Lower leg skin (tissue), 4 donors: ENCODE data around the gene HES3. TPM values are rescaled to one million over a fixed set of nuclear protein-coding genes. Genes with fewer than 3 reads are reported as not detected.
A peak's percentile ranks its signal among the peaks of the same experiment; 100 is the strongest.

Experiments
- DNase-seq, 2 donors: peaks; one replicate each; pipeline ENCODE4 v3.0.0-alpha.2; 2019; ENCODE audit warnings: low spot score in 2 of 2
- H3K4me3 ChIP-seq: fragments of 200-600 bp; sonication (generic); 2 replicates; pipeline ENCODE4 v1.5.1; 2017; ENCODE audit warnings: mild to moderate bottlenecking, low read depth; ENCODE audit not compliant: poor library complexity, severe bottlenecking
- CTCF ChIP-seq, 3 donors: fragments of 450-650 bp; IDR thresholded peaks; one replicate each; pipeline ENCODE4 v1.5.1; 2016; ENCODE audit warnings: antibody characterized with exemption in 3 of 3, mild to moderate bottlenecking in 3 of 3, moderate library complexity in 2 of 3
- POLR2A ChIP-seq, 2 donors: fragments of 450-650 bp; IDR thresholded peaks; one replicate each; pipeline ENCODE4 v1.6.1; 2016 to 2017; ENCODE audit warnings: antibody characterized with exemption in 2 of 2, mild to moderate bottlenecking in 1 of 2, moderate library complexity in 1 of 2
- WGBS, 2 donors: methylation state at CpG; one replicate each; pipeline ENCODE4 v1.1.5; 2018; 5-methylcytosine and 5-hydroxymethylcytosine counted together
- intact Hi-C: fragments of 100-400 bp; cut with DNase I; formaldehyde crosslinking; loops from one replicate; pipeline ENCODE4 v1.15.0; 2023; ENCODE audit warnings: low total_unique reads
- total RNA-seq, 4 donors: library from RNA; depleted of rRNA; stranded (reverse); fragments of >200 nt; gene quantifications; one replicate each; pipeline ENCODE4 v1.1.0, GENCODE V29; 2016

The HES3 gene
- total RNA-seq, 4 donors from 2014 or later: not detected

GRCh38 chr1:6243053-6243834 lies 735 bp upstream of the HES3 start:
- 26 to 28% methylated on average over 12 to 18 of the region's 20 CpGs for WGBS, 2 donors
- H3K4me3 ChIP-seq: no peak overlapping the region
- intact Hi-C loops: loop anchor here (5.0 to 10.0 kb wide), 2 partner anchors 131 to 188 kb away; no protein-coding TSS in a partner anchor
- no peak for DNase-seq
- TF ChIP-seq CTCF (IDR thresholded peaks at IDR 0.05): no peak
- TF ChIP-seq POLR2A (IDR thresholded peaks at IDR 0.05): no peak

GRCh38 chr1:6244401-6245049 lies 546 bp downstream of the HES3 start:
- WGBS, 2 donors: 2 to 4% methylated on average over 24 of the region's 24 CpGs
- no peak for DNase-seq
- intact Hi-C loops: loop anchor here (5.0 to 10.0 kb wide), 3 partner anchors 132 to 190 kb away; no protein-coding TSS in a partner anchor
- TF ChIP-seq POLR2A (IDR thresholded peaks at IDR 0.05) (no peak), CTCF (IDR thresholded peaks at IDR 0.05) (no peak)
- no peak overlapping the region for H3K4me3 ChIP-seq

GRCh38 chr1:6245086-6245868 lies 1.3 kb downstream of the HES3 start:
- H3K4me3 ChIP-seq: no peak overlapping the region
- intact Hi-C loops: loop anchor here (5.0 to 10.0 kb wide), 2 partner anchors 152 to 190 kb away; no protein-coding TSS in a partner anchor
- WGBS, 2 donors: 0 to 2% methylated on average over 4 to 64 of the region's 79 CpGs
- DNase-seq: peak in 1 of 2 donors; percentile 55
- TF ChIP-seq POLR2A (IDR thresholded peaks at IDR 0.05) (no peak), CTCF (IDR thresholded peaks at IDR 0.05) (peak in 1 of 3 donors; percentile 45)

GRCh38 chr1:6245869-6246496 lies 2.0 kb downstream of the HES3 start:
- 3 to 7% methylated on average over 31 to 38 of the region's 49 CpGs for WGBS, 2 donors
- intact Hi-C loops: loop anchor here (2.0 to 10.0 kb wide), 3 partner anchors 101 to 191 kb away; no protein-coding TSS in a partner anchor
- H3K4me3 ChIP-seq: no peak overlapping the region
- TF ChIP-seq CTCF (IDR thresholded peaks at IDR 0.05) (no peak), POLR2A (IDR thresholded peaks at IDR 0.05) (no peak)
- DNase-seq: no peak
